Ascending aorta (tissue), 2 donors: ENCODE measurements around the gene PDZRN4. TPM values are rescaled to one million over a fixed set of nuclear protein-coding genes. Genes with fewer than 3 reads are reported as not detected.

ENCODE experiments used
- DNase-seq, 2 donors: peaks; one replicate each; pipeline ENCODE4 v3.0.0-alpha.2; 2019; ENCODE audit warnings: low spot score in 2 of 2
- H3K27ac ChIP-seq, 2 donors: fragments of 200-600 bp; sonication (generic); one replicate each; pipeline ENCODE4 v1.5.1; 2016 to 2017; ENCODE audit warnings: mild to moderate bottlenecking in 1 of 2
- H3K27me3 ChIP-seq: fragments of 200-600 bp; sonication (generic); one replicate; pipeline ENCODE4 v1.5.1; 2017
- H3K36me3 ChIP-seq, 2 donors: fragments of 200-600 bp; sonication (generic); one replicate each; pipeline ENCODE4 v1.5.1; 2016
- H3K4me1 ChIP-seq, 2 donors: fragments of 200-600 bp; sonication (generic); one replicate each; pipeline ENCODE4 v1.5.1; 2016 to 2017; ENCODE audit warnings: mild to moderate bottlenecking in 1 of 2
- H3K4me3 ChIP-seq, 2 donors: fragments of 200-600 bp; sonication (generic); one replicate each; pipeline ENCODE4 v1.5.1; 2016 to 2017; ENCODE audit warnings: mild to moderate bottlenecking in 1 of 2
- H3K9me3 ChIP-seq, 2 donors: fragments of 200-600 bp; sonication (generic); one replicate each; pipeline ENCODE4 v1.5.1; 2016
- CTCF ChIP-seq, 3 experiments: fragments of 200-600 bp in 2 of 3; fragments of 450-650 bp in 1 of 3; sonication (generic) in 2 of 3; IDR thresholded peaks; one replicate each; pipeline ENCODE4 v1.5.1; 2016 to 2019; ENCODE audit warnings: antibody characterized with exemption in 3 of 3, mild to moderate bottlenecking in 1 of 3, moderate library complexity in 1 of 3
- intact Hi-C: fragments of 100-400 bp; cut with DNase I; formaldehyde crosslinking; loops from one replicate; pipeline ENCODE4 v1.15.1; 2023
- total RNA-seq: library from RNA; depleted of rRNA; stranded (reverse); fragments of >200 nt; gene quantifications from one replicate; pipeline ENCODE4 v1.1.0, GENCODE V29; 2016

PDZRN4 gene
- total RNA-seq, 1 donor from 2014 or later = 1.3 TPM

GRCh38 chr12:41619705-41620104 lies 431.6 kb downstream of the PDZRN4 start:
- Histone ChIP-seq H3K36me3 (no peaks in the 10 kb centered on the region), H3K4me3 (no peak overlapping the region), H3K27me3 (no peaks in the 10 kb centered on the region)

GRCh38 chr12:41621291-41621690 lies 433.2 kb downstream of the PDZRN4 start:
- no peak overlapping the region for H3K27ac ChIP-seq
- H3K4me1 ChIP-seq = no peaks in the 10 kb centered on the region
- H3K9me3 ChIP-seq = no peaks in the 10 kb centered on the region
- intact Hi-C loops = no loop called here
- H3K27me3 ChIP-seq = no peaks in the 10 kb centered on the region
- TF ChIP-seq CTCF (IDR thresholded peaks at IDR 0.05) = no peak
- H3K4me3 ChIP-seq = no peak overlapping the region
- no peaks in the 10 kb centered on the region for H3K36me3 ChIP-seq
- no peak for DNase-seq

More at GRCh38 chr12:41619705-41620104, 431.6 kb downstream of the PDZRN4 start:
- intact Hi-C loops = no loop called here
- no peak for TF ChIP-seq CTCF (IDR thresholded peaks at IDR 0.05)
- no peaks in the 10 kb centered on the region for H3K4me1 ChIP-seq
- no peaks in the 10 kb centered on the region for H3K9me3 ChIP-seq
- no peak overlapping the region for H3K27ac ChIP-seq
- no peak for DNase-seq
